VCaP (cell line): Measurements from ENCODE around the gene LHFPL5.

Experiments used
- H3K27ac ChIP-seq: fragments of 450-650 bp; 2 replicates; pipeline ENCODE4 v1.5.1; 2017
- CTCF ChIP-seq: fragments of 450-650 bp; conservative IDR thresholded peaks from 2 replicates; pipeline ENCODE4 v1.5.1; 2017; ENCODE audit warnings: mild to moderate bottlenecking, moderate library complexity

The LHFPL5 gene

GRCh38 chr6:35831257-35832007 is 26.3 kb downstream of the LHFPL5 start:
- H3K27ac ChIP-seq, result no peak overlapping the region
- TF ChIP-seq CTCF, result no peak

- no peak for TF ChIP-seq CTCF
- no peak overlapping the region for H3K27ac ChIP-seq
Measured at GRCh38 chr6:35833536-35833935, 28.4 kb downstream of the LHFPL5 start.

GRCh38 chr6:35839019-35839418 is 33.9 kb downstream of the LHFPL5 start:
- H3K27ac ChIP-seq, result no peak overlapping the region
- no peak for TF ChIP-seq CTCF

- TF ChIP-seq CTCF, result no peak
- H3K27ac ChIP-seq, result no peak overlapping the region
Measured at GRCh38 chr6:35842381-35842780, 37.2 kb downstream of the LHFPL5 start.

GRCh38 chr6:35844290-35844689 is 39.1 kb downstream of the LHFPL5 start:
- TF ChIP-seq CTCF, result no peak
- H3K27ac ChIP-seq, result no peak overlapping the region

- TF ChIP-seq CTCF, result no peak
- H3K27ac ChIP-seq, result no peak overlapping the region
Measured at GRCh38 chr6:35850208-35850607, 45.1 kb downstream of the LHFPL5 start.

GRCh38 chr6:35852994-35853393 is 47.8 kb downstream of the LHFPL5 start:
- no peak overlapping the region for H3K27ac ChIP-seq
- no peak for TF ChIP-seq CTCF
